Mucosa of gallbladder (tissue), 1 donor: Measurements from ENCODE around the gene ZNF45. TPM values are rescaled to one million over a fixed set of nuclear protein-coding genes. Genes with fewer than 3 reads are reported as not detected.
"Not testable (repeated sequence)": the region's sequence is repeated elsewhere in the genome, so short reads cannot be mapped to it uniquely, and the experiment has no call there.

Experiments used
- DNase-seq: peaks from one replicate; pipeline ENCODE4 v3.0.0-alpha.2; 2020; ENCODE audit warnings: low spot score
- total RNA-seq: library from RNA; stranded (reverse); gene quantifications from one replicate; pipeline ENCODE4 v1.2.1, GENCODE V29; 2021
- donor health status: DM: no; HTN: no; CAD: no.

ZNF45 gene
- total RNA-seq, 1 donor from 2014 or later = 17.6 TPM

DNA sequence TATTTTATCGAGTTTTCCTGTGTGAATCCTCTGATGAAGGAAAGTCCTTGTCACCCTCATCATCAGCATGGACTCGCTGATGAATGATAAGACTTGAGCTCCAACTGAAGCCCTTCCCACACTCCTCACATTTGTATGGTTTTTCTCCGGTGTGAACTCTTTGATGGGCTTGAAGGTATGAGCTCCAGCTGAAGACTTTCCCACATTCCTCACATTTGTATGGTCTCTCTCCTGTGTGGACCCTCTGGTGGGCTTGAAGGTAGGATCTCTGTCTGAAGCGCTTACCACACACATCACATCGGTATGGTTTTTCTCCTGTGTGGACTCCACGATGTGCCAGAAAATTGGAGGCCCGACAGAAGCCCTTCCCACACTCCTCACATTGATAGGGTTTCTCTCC lies 21.7 kb downstream of the ZNF45 start:
- no peak for DNase-seq

- no peak for DNase-seq
Observed at GRCh38 chr19:43910884-43911283, 24.2 kb downstream of the ZNF45 start.

DNA sequence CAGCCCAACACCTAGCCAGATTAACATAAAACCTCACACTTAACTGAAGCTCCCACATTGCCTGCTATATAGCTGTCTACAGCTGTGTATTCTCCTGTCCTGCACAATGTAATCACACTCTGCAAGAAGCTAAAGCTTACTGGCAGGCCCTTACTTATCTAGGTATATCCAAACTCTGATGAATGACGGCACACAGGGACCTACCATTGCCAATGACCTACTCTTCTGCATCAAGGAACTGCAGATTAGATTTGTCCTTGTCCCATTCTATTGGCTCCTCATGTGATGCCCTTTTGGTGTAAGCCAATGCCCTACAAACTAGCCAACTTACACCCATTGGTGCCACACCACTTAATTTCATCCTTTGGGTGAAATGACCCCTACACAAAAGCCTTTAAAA lies 26.4 kb downstream of the ZNF45 start:
- no peak for DNase-seq

GRCh38 chr19:43906774-43907173 lies 28.3 kb downstream of the ZNF45 start:
- no peak for DNase-seq

DNA sequence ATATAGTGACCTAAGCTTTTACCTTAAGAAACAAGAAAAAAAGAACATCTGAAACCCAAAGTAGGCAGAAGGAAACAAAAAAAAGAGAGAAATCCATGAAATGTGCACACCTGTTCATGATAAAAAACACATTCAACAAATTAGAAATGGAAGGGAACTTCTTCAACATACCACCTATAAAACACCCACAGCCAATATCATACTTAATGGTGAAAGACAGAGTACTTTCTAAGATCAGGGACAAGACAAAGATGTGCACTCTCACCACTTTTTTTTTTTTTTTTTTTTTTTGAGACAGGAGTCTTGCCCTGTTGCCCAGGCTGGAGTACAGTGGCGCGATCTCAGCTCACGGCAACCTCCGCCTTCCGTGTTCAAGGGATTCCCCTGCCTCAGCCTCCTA lies 29.2 kb downstream of the ZNF45 start:
- no peak for DNase-seq

- DNase-seq = no peak
Observed at GRCh38 chr19:43902399-43902798, 32.7 kb downstream of the ZNF45 start.

GRCh38 chr19:43901395-43902390 lies 33.4 kb downstream of the ZNF45 start:
- peak; percentile 88 for DNase-seq

DNA sequence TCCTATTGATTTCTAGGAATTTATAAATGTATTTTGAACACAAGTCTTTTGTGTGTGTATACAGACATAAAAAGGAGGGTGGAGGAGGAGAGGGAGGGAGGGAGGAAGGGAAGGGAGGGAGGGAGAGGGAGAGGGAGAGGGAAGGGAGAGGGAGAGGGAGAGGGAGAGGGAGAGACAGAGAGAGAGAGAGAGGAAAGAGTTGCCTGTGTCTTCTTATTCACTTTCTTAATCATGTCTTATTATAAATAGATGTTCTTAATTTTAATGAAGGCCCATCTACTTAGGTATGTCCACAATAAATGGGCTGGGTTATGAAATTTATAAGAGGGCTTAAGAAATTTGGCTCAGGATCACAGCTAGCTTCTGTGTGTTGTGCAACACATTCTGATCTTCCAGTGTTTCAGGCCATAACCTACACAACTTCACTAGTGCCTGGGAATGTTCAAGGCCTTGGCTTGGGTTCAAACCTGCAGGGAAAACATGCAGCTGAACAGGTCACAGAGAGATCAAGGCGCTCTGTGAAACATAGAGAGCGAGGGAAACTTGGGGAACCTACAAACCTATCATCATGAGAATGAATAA lies 39.3 kb downstream of the ZNF45 start:
- DNase-seq = no peak

DNA sequence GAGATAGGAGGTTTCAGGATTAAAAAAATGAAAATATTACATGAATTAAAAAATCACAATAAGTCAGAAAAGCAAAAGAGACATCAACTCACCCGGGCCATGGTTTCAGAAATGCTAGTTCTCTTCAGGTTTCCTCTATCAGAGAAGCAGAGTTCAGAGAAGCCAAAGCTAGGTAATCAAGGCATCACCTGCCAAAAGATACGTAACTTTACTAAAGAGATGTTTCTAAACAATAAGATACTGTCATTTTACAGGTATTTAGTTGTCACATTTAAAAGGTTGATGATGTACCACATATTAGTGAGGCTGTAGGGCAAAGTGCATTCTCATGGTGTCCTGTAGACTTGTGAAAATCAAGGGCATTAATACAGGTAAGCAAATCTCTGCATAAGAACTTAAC lies 51.2 kb downstream of the ZNF45 start, which contains the start of gene ZNF404:
TSS of gene ZNF404 (minus strand) at position 101 of the 400 bp plus-strand sequence.
- DNase-seq = no peak

DNA sequence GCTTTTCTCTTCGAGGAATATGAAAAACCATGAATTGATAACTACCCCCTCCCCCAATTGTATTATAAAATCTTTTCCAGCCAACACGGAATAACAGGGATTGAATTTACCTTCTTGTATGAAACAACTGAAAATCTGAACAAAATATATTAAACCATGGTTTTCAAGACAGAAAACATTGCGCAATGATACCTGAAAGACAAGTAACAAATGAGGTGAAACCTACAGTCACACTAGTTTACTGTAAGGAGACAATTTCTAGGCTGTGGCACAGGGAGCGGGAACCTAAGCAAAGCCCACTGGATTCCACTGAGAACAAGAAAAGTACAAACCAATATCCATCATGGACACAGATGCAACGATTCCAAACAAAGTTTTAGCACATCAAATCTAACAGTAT lies 54.6 kb downstream of the ZNF45 start:
- DNase-seq = no peak

- no peak for DNase-seq
Observed at GRCh38 chr19:43872547-43873336, 62.3 kb downstream of the ZNF45 start.

DNA sequence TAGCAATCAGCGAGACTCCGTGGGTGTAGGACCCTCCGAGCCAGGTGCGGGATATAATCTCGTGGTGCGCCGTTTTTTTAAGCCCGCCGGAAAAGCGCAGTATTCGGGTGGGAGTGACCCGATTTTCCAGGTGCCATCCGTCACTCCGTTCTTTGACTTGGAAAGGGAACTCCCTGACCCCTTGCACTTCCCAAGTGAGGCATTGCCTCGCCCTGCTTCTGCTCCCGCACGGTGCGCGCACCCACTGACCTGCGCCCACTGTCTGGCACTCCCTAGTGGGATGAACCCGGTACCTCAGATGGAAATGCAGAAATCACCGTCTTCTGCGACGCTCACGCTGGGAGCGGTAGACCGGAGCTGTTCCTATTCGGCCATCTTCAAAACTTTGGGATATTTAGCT lies 68.2 kb downstream of the ZNF45 start:
- not testable (repeated sequence) for DNase-seq

Other genes starting within 250 kb of the ZNF45 start
- not detected for gene IRGC, start 219.2 kb downstream of the ZNF45 start, total RNA-seq
- 71.4 TPM for gene SMG9, start 180.3 kb downstream of the ZNF45 start, total RNA-seq
- gene KCNN4, start 154.3 kb downstream of the ZNF45 start, total RNA-seq = 10.5 TPM
- gene LYPD5, start 132.8 kb downstream of the ZNF45 start, total RNA-seq = 1.6 TPM
- gene ZNF283, start 108.0 kb downstream of the ZNF45 start, total RNA-seq = 10.3 TPM
- 5.6 TPM for gene ZNF404, start 51.3 kb downstream of the ZNF45 start, total RNA-seq
- 7.5 TPM for gene ZNF221, start 15.9 kb upstream of the ZNF45 start, total RNA-seq
- 7.6 TPM for gene ZNF155, start 48.9 kb upstream of the ZNF45 start, total RNA-seq
- 5.7 TPM for gene ZNF230, start 67.7 kb upstream of the ZNF45 start, total RNA-seq
- gene ZNF222, start 90.1 kb upstream of the ZNF45 start, total RNA-seq = 4.1 TPM
- 8.1 TPM for gene ZNF223, start 116.8 kb upstream of the ZNF45 start, total RNA-seq
- 3.7 TPM for gene ZNF284, start 136.9 kb upstream of the ZNF45 start, total RNA-seq
- 32.8 TPM for gene ZNF224, start 159.1 kb upstream of the ZNF45 start, total RNA-seq
- 6.3 TPM for gene ZNF225, start 178.1 kb upstream of the ZNF45 start, total RNA-seq
- gene ZNF234, start 206.3 kb upstream of the ZNF45 start, total RNA-seq = 11.3 TPM
- gene ZNF226, start 229.8 kb upstream of the ZNF45 start, total RNA-seq = 28.7 TPM